A549 (cell line): ENCODE data around the gene WDCP. TPM values are rescaled to one million over a fixed set of nuclear protein-coding genes. Genes with fewer than 3 reads are reported as not detected.

Experiments
- ATAC-seq, 2 experiments: fragments of 200-7000 bp in 1 of 2; fragments of >200 bp in 1 of 2; cut with Nextera tagmentation in 1 of 2; cut with Tn5 transposase in 1 of 2; 3 replicates each; pipeline versions ENCODE4 v1.8.0 to v1.9.1; 2018 to 2020; ENCODE audit warnings: mild to moderate bottlenecking in 1 of 2, moderate library complexity in 1 of 2
- CTCF ChIA-PET: fragments of 300-600 bp; sonication (Branson Sonifier 250); formaldehyde crosslinking; extraction: SDS; loops from one replicate; lab custom pipeline; 2021; ENCODE audit warnings: antibody characterized with exemption, inconsistent platforms; lab: Yijun Ruan, JAX
- POLR2A ChIA-PET: fragments of 350-600 bp; formaldehyde crosslinking; extraction: SDS; loops from one replicate; lab custom pipeline; 2021; ENCODE audit warnings: antibody characterized with exemption, inconsistent platforms; lab: Yijun Ruan, JAX
- DNase-seq, 2 experiments: peaks; one replicate each; pipeline versions ENCODE4 v3.0.0 to v3.0.0-alpha.2; 2011 to 2016; ENCODE audit warnings: low read depth in 1 of 2, low spot score in 1 of 2
- FAIRE-seq: peaks from 2 replicates; lab custom pipeline; 2011; peaks lifted over from hg19 to GRCh38; lab: Jason Lieb, UNC
- H3K27ac ChIP-seq, 2 experiments: fragments of >200 bp; sonication (Bioruptor Twin); formaldehyde crosslinking; 3 replicates each; pipeline ENCODE4 v1.5.1; 2016 to 2017
- H3K4me1 ChIP-seq: fragments of >200 bp; sonication (Bioruptor Twin); formaldehyde crosslinking; 3 replicates; pipeline ENCODE4 v1.6.1; 2016
- H3K4me2 ChIP-seq: fragments of >200 bp; sonication (Bioruptor Twin); formaldehyde crosslinking; 3 replicates; pipeline ENCODE4 v1.6.1; 2016
- H3K4me3 ChIP-seq: fragments of >200 bp; sonication (Bioruptor Twin); formaldehyde crosslinking; 3 replicates; pipeline ENCODE4 v1.5.1; 2016
- H3K9me3 ChIP-seq: fragments of >200 bp; sonication (Bioruptor Twin); formaldehyde crosslinking; 3 replicates; pipeline ENCODE4 v1.6.1; 2016
- BHLHE40 ChIP-seq: IDR thresholded peaks from 2 replicates; pipeline ENCODE4 v1.6.1; 2012; ENCODE audit warnings: low read depth, low read length, inconsistent platforms
- CBX2 ChIP-seq: fragments of 200-600 bp; sonication (generic); IDR thresholded peaks from 2 replicates; pipeline ENCODE4 v1.6.1; 2016; ENCODE audit warnings: low read depth, mild to moderate bottlenecking, borderline replicate concordance
- CEBPB ChIP-seq, 2 experiments: fragments of >200 bp in 1 of 2; sonication (Bioruptor Twin) in 1 of 2; formaldehyde crosslinking in 1 of 2; IDR thresholded peaks; 2 replicates each; pipeline ENCODE4 v1.6.1; 2012 to 2016
- CHD2 ChIP-seq: fragments of 150-350 bp; IDR thresholded peaks from 2 replicates; pipeline ENCODE4 v1.6.1; 2014; ENCODE audit warnings: low read length; ENCODE audit not compliant: partially characterized antibody
- ESRRA ChIP-seq: fragments of 150-350 bp; IDR thresholded peaks from 2 replicates; pipeline ENCODE4 v1.6.1; 2014; ENCODE audit warnings: mild to moderate bottlenecking, low read length, borderline replicate concordance
- FOXS1 ChIP-seq: fragments of 250-450 bp; sonication (Bioruptor Pico); IDR thresholded peaks from 2 replicates; pipeline ENCODE4 v1.5.0; 2020; ENCODE audit warnings: mild to moderate bottlenecking, moderate library complexity
- JUN ChIP-seq, 2 experiments: fragments of >200 bp; sonication (Bioruptor Twin); formaldehyde crosslinking; IDR thresholded peaks; 2 replicates in 1 of 2; 3 replicates in 1 of 2; pipeline ENCODE4 v1.6.1; 2016 to 2017
- MAZ ChIP-seq: fragments of 150-350 bp; IDR thresholded peaks from 2 replicates; pipeline ENCODE4 v1.6.1; 2014; ENCODE audit warnings: antibody characterized with exemption, low read depth, low read length, borderline replicate concordance
- MYC ChIP-seq: IDR thresholded peaks from 2 replicates; pipeline ENCODE4 v1.6.1; 2012; ENCODE audit warnings: mild to moderate bottlenecking, inconsistent platforms, low read length, improper control_type of control experiment, borderline replicate concordance
- NFE2L2 ChIP-seq: fragments of 150-350 bp; conservative IDR thresholded peaks from 2 replicates; pipeline ENCODE4 v1.6.1; 2014; ENCODE audit warnings: low read length
- POLR2A ChIP-seq: IDR thresholded peaks from 2 replicates; pipeline ENCODE4 v1.6.1; 2012; ENCODE audit warnings: mild to moderate bottlenecking, low read length
- RFX5 ChIP-seq: fragments of 450-650 bp; IDR thresholded peaks from 2 replicates; pipeline ENCODE4 v1.7.1; 2014; ENCODE audit warnings: antibody characterized with exemption, mild to moderate bottlenecking, moderate library complexity
- SMC3 ChIP-seq: fragments of >200 bp; sonication (Bioruptor Twin); formaldehyde crosslinking; IDR thresholded peaks from 3 replicates; pipeline ENCODE4 v1.6.1; 2018; ENCODE audit warnings: inconsistent platforms
- TP53 ChIP-seq: fragments of 250-450 bp; sonication (Bioruptor Pico); IDR thresholded peaks from 2 replicates; pipeline ENCODE4 v1.5.0; 2021; ENCODE audit warnings: mild to moderate bottlenecking, moderate library complexity
- WGBS: methylation state at CpG from one replicate; pipeline ENCODE4 v1.1.6; 2017; ENCODE audit errors: missing lambda C conversion rate; 5-methylcytosine and 5-hydroxymethylcytosine counted together
- polyA plus RNA-seq, 4 experiments: library from polyadenylated mRNA; depleted of rRNA in 3 of 4; stranded (reverse); fragments of >200 nt; fragmentation: RNase III in 1 of 4; extraction: RNeasy Plus Mini Kit Qiagen cat#74134 plus additional on column Dnase treatment in 1 of 4; gene quantifications; 2 replicates in 3 of 4; 3 replicates in 1 of 4; pipeline ENCODE4 v1.2.3, GENCODE V29; 2011 to 2017
- TF ChIP-seq, protein P1 (sequence below): IDR thresholded peaks from 2 replicates; pipeline ENCODE4 v1.6.1; 2012
- TF ChIP-seq, protein P2 (sequence below): fragments of >200 bp; sonication (Bioruptor Twin); formaldehyde crosslinking; IDR thresholded peaks from 3 replicates; pipeline ENCODE4 v1.5.1; 2016
- TF ChIP-seq, protein P3 (sequence below): fragments of 250-450 bp; sonication (Bioruptor Pico); IDR thresholded peaks from 2 replicates; pipeline ENCODE4 v1.5.0; 2021; ENCODE audit warnings: mild to moderate bottlenecking, moderate library complexity, borderline replicate concordance
- TF ChIP-seq, protein P4 (sequence below): fragments of >200 bp; sonication (Bioruptor Twin); formaldehyde crosslinking; IDR thresholded peaks from 2 replicates; pipeline ENCODE4 v1.6.1; 2016
- TF ChIP-seq, protein P5 (sequence below): IDR thresholded peaks from 2 replicates; pipeline ENCODE4 v1.6.1; 2012; ENCODE audit warnings: low read depth, borderline replicate concordance
- TF ChIP-seq, protein P6 (sequence below): fragments of >200 bp; sonication (Bioruptor Twin); formaldehyde crosslinking; IDR thresholded peaks from 3 replicates; pipeline ENCODE4 v1.6.1; 2016
- TF ChIP-seq, protein P7 (sequence below): IDR thresholded peaks from 2 replicates; pipeline ENCODE4 v1.6.1; 2012
- TF ChIP-seq, protein P8 (sequence below): fragments of 200-600 bp; sonication (generic); IDR thresholded peaks from 2 replicates; pipeline ENCODE4 v1.6.1; 2016; ENCODE audit warnings: antibody characterized with exemption, mild to moderate bottlenecking, moderate library complexity

Gene WDCP
- polyA plus RNA-seq, 2 of the 4 experiments (the other 2 are of a cell fraction): 12.7 to 20.8 TPM

DNA sequence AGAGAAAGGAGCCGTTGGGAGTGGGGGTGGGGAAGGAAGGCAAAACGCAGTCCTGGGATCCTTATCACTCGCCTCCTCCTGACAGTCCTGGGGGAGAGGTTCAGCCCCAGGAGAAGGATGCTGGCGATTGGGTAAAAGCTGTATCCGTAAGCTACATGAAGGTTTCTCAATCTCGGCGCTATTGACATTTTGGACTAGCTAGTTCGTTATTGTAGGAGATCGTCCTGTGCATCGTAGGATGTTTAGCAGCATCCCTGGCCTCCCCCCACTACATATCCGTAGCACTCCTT, 38.0 kb upstream of the WDCP start:
- DNase-seq: no peak
- Histone ChIP-seq H3K4me1 (peaks cover 27% of the 10 kb centered on the region), H3K4me2 (peak overlapping the region; percentile 95), H3K27ac (peak overlapping the region; percentile 91 to 97), H3K9me3 (no peaks in the 10 kb centered on the region)
- 33% methylated on average over 11 of the region's 11 CpGs for whole genome bisulfite sequencing
- ATAC-seq: peak; percentile 1 to 4; a peak in 5 of 6 replicates
- ChIA-PET POLR2A (interaction anchor here (0.6 to 5.0 kb wide), 7 partner anchors 9 to 287 kb away, joined by 3 to 99 read pairs (median 28); partner anchors contain the start of genes ATAD2B, FAM228B, PFN4 and SF3B6), CTCF (interaction anchor here (0.6 to 5.9 kb wide), 43 partner anchors 9 to 1879 kb away, joined by 3 to 90 read pairs (median 7); partner anchors contain the start of genes ATAD2B, FAM228B, MFSD2B and PFN4)
- no peak for FAIRE-seq
- TF ChIP-seq ESRRA: no peak
- TF ChIP-seq CEBPB (IDR thresholded peaks at IDR 0.05): 0 out of 4 replicates have a peak, but pooled peaks of 1 of the 2 experiments have one; percentile 14
- TF ChIP-seq, all 56 proteins: peak for 1
- H3K4me3 ChIP-seq: peak overlapping the region; percentile 65

DNA sequence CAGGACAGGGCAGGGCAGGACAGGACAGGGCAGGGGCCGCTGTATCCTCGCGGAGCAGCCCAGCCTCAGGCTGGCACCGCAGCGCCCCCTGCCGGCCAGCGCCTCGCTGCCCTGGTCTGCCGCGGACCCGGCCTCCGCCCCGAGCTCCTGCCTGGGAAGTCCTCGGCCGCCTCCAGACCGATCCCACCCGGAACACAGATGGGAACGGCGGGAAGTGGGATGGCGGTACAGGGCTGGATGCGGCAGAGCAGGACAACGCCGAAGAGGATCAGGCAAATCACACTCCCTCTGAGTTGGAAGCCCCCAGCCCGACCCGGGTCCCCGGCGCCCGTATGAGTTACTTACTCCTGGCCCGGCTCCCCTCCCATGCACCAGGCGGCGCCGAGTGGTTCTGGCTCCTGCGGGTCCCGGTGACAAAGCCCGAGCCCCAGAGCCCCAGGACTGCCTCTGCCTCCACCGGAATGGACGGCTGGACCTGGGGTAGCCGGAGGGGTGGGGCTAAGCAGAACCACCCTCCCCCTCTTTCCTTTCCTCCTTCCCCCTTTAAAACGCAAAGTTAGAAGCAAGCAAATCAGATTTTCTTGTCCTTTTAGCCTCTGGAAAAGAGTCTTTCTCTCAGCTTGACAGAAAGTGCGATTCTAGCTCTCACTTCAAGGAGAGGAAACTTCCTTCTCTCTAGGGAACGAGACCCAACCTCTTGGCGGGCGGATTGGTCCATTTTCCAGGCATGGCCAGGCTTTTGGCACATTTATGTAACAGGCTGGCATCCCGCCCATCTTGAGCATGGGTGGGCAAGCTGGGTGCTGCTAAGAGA, 37.4 kb upstream of the WDCP start, which contains the start of gene TP53I3:
Gene TP53I3, minus strand, starts transcription at position 449 of the 814 bp plus-strand sequence. CDS start 508 bp downstream, outside the sequence.
- ChIA-PET POLR2A (interaction anchor here (0.6 to 5.0 kb wide), 26 partner anchors 8 to 286 kb away, joined by 3 to 99 read pairs (median 4); partner anchors contain the start of genes ATAD2B, FAM228B, FKBP1B and ITSN2), CTCF (interaction anchor here (0.5 to 5.9 kb wide), 91 partner anchors 9 to 1880 kb away, joined by 3 to 90 read pairs (median 5); partner anchors contain the start of genes ATAD2B, FAM228B, FKBP1B and MFSD2B)
- DNase-seq (peak; percentile 95 to 97), FAIRE-seq (no peak), ATAC-seq (peak; percentile 86 to 93)
- Histone ChIP-seq H3K27ac (peak within 1 kb of the TSS; percentile 91 to 97), H3K4me3 (peak within 1 kb of the TSS; percentile 65), H3K4me1 (peaks cover 27% of the 10 kb centered on the region), H3K4me2 (peak within 1 kb of the TSS; percentile 95), H3K9me3 (no peaks in the 10 kb centered on the region)
- 2% methylated on average over 30 of the region's 44 CpGs for WGBS
- TF ChIP-seq JUN (IDR thresholded peaks at IDR 0.05): peak; percentile 66 to 94; a peak in 4 of 5 replicates
- peak; percentile 34; the same call in 1 of the 2 replicates for TF ChIP-seq RFX5
- 0 out of 2 replicates have a peak, but pooled peaks have one; percentile 13 for TF ChIP-seq BHLHE40
- TF ChIP-seq CBX2: no peak
- TF ChIP-seq, protein P1, sequence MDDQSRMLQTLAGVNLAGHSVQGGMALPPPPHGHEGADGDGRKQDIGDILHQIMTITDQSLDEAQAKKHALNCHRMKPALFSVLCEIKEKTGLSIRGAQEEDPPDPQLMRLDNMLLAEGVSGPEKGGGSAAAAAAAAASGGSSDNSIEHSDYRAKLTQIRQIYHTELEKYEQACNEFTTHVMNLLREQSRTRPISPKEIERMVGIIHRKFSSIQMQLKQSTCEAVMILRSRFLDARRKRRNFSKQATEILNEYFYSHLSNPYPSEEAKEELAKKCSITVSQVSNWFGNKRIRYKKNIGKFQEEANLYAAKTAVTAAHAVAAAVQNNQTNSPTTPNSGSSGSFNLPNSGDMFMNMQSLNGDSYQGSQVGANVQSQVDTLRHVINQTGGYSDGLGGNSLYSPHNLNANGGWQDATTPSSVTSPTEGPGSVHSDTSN: 0 out of 2 replicates have a peak, but pooled peaks have one; percentile 7
- TF ChIP-seq CHD2: peak; percentile 39
- TF ChIP-seq, protein P2, sequence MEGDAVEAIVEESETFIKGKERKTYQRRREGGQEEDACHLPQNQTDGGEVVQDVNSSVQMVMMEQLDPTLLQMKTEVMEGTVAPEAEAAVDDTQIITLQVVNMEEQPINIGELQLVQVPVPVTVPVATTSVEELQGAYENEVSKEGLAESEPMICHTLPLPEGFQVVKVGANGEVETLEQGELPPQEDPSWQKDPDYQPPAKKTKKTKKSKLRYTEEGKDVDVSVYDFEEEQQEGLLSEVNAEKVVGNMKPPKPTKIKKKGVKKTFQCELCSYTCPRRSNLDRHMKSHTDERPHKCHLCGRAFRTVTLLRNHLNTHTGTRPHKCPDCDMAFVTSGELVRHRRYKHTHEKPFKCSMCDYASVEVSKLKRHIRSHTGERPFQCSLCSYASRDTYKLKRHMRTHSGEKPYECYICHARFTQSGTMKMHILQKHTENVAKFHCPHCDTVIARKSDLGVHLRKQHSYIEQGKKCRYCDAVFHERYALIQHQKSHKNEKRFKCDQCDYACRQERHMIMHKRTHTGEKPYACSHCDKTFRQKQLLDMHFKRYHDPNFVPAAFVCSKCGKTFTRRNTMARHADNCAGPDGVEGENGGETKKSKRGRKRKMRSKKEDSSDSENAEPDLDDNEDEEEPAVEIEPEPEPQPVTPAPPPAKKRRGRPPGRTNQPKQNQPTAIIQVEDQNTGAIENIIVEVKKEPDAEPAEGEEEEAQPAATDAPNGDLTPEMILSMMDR: peak; percentile 98
- peak; percentile 90 for TF ChIP-seq POLR2A
- TF ChIP-seq, protein P3, sequence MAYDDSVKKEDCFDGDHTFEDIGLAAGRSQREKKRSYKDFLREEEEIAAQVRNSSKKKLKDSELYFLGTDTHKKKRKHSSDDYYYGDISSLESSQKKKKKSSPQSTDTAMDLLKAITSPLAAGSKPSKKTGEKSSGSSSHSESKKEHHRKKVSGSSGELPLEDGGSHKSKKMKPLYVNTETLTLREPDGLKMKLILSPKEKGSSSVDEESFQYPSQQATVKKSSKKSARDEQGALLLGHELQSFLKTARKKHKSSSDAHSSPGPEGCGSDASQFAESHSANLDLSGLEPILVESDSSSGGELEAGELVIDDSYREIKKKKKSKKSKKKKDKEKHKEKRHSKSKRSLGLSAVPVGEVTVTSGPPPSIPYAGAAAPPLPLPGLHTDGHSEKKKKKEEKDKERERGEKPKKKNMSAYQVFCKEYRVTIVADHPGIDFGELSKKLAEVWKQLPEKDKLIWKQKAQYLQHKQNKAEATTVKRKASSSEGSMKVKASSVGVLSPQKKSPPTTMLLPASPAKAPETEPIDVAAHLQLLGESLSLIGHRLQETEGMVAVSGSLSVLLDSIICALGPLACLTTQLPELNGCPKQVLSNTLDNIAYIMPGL (CRISPR knock-in tag): peak; percentile 85
- TF ChIP-seq, protein P4, sequence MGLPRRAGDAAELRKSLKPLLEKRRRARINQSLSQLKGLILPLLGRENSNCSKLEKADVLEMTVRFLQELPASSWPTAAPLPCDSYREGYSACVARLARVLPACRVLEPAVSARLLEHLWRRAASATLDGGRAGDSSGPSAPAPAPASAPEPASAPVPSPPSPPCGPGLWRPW: no peak
- peak; percentile 91 for TF ChIP-seq SMC3
- TF ChIP-seq, protein P5, sequence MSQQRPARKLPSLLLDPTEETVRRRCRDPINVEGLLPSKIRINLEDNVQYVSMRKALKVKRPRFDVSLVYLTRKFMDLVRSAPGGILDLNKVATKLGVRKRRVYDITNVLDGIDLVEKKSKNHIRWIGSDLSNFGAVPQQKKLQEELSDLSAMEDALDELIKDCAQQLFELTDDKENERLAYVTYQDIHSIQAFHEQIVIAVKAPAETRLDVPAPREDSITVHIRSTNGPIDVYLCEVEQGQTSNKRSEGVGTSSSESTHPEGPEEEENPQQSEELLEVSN: peak; percentile 65; the same call in 1 of the 2 replicates
- TF ChIP-seq, protein P6, sequence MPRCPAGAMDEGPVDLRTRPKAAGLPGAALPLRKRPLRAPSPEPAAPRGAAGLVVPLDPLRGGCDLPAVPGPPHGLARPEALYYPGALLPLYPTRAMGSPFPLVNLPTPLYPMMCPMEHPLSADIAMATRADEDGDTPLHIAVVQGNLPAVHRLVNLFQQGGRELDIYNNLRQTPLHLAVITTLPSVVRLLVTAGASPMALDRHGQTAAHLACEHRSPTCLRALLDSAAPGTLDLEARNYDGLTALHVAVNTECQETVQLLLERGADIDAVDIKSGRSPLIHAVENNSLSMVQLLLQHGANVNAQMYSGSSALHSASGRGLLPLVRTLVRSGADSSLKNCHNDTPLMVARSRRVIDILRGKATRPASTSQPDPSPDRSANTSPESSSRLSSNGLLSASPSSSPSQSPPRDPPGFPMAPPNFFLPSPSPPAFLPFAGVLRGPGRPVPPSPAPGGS: peak; percentile 94; the same call in 2 of the 3 replicates
- TF ChIP-seq, protein P7, sequence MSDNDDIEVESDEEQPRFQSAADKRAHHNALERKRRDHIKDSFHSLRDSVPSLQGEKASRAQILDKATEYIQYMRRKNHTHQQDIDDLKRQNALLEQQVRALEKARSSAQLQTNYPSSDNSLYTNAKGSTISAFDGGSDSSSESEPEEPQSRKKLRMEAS: peak; percentile 76
- no peak for TF ChIP-seq NFE2L2
- TF ChIP-seq, protein P8, sequence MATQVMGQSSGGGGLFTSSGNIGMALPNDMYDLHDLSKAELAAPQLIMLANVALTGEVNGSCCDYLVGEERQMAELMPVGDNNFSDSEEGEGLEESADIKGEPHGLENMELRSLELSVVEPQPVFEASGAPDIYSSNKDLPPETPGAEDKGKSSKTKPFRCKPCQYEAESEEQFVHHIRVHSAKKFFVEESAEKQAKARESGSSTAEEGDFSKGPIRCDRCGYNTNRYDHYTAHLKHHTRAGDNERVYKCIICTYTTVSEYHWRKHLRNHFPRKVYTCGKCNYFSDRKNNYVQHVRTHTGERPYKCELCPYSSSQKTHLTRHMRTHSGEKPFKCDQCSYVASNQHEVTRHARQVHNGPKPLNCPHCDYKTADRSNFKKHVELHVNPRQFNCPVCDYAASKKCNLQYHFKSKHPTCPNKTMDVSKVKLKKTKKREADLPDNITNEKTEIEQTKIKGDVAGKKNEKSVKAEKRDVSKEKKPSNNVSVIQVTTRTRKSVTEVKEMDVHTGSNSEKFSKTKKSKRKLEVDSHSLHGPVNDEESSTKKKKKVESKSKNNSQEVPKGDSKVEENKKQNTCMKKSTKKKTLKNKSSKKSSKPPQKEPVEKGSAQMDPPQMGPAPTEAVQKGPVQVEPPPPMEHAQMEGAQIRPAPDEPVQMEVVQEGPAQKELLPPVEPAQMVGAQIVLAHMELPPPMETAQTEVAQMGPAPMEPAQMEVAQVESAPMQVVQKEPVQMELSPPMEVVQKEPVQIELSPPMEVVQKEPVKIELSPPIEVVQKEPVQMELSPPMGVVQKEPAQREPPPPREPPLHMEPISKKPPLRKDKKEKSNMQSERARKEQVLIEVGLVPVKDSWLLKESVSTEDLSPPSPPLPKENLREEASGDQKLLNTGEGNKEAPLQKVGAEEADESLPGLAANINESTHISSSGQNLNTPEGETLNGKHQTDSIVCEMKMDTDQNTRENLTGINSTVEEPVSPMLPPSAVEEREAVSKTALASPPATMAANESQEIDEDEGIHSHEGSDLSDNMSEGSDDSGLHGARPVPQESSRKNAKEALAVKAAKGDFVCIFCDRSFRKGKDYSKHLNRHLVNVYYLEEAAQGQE: 0 out of 2 replicates have a peak, but pooled peaks have one; percentile 36
- no peak for TF ChIP-seq FOXS1 (CRISPR knock-in tag)
- TF ChIP-seq MYC: 0 out of 2 replicates have a peak, but pooled peaks have one; percentile 14
- no peak; the same call in 1 of the 2 replicates for TF ChIP-seq TP53 (CRISPR knock-in tag)
- 0 out of 2 replicates have a peak, but pooled peaks have one; percentile 11 for TF ChIP-seq MAZ
